Measurements from ENCODE around the gene CHST3.
"Not testable (repeated sequence)": the region's sequence is repeated elsewhere in the genome, so short reads cannot be mapped to it uniquely, and the experiment has no call there.

CHST3 gene

GRCh38 chr10:71981015-71981875 is 17.1 kb downstream of the CHST3 start:
- H3K4me3 ChIP-seq (ENCODE audit: low read depth, low read length) = no peak overlapping the region
- TF ChIP-seq CTCF (IDR thresholded peaks at IDR 0.05; ENCODE audit: borderline replicate concordance, insufficient read depth, low read depth, low read length) = no peak

- no peak overlapping the region for H3K4me3 ChIP-seq (ENCODE audit: low read depth, low read length)
- TF ChIP-seq CTCF (IDR thresholded peaks at IDR 0.05; ENCODE audit: borderline replicate concordance, insufficient read depth, low read depth, low read length) = no peak
These were observed 17.7 kb downstream of the CHST3 start for GRCh38 chr10:71981876-71982230.

GRCh38 chr10:71982269-71983178 is 18.3 kb downstream of the CHST3 start:
- H3K4me3 ChIP-seq (ENCODE audit: low read depth, low read length) = no peak overlapping the region
- no peak for TF ChIP-seq CTCF (IDR thresholded peaks at IDR 0.05; ENCODE audit: borderline replicate concordance, insufficient read depth, low read depth, low read length)

- TF ChIP-seq CTCF (IDR thresholded peaks at IDR 0.05; ENCODE audit: borderline replicate concordance, insufficient read depth, low read depth, low read length) = no peak
- H3K4me3 ChIP-seq (ENCODE audit: low read depth, low read length) = no peak overlapping the region
These were observed 20.1 kb downstream of the CHST3 start for GRCh38 chr10:71984126-71984808.

- TF ChIP-seq CTCF (IDR thresholded peaks at IDR 0.05; ENCODE audit: borderline replicate concordance, insufficient read depth, low read depth, low read length) = no peak
- H3K4me3 ChIP-seq (ENCODE audit: low read depth, low read length) = no peak overlapping the region
These were observed 20.7 kb downstream of the CHST3 start for GRCh38 chr10:71984809-71985388.

GRCh38 chr10:71985542-71986250 is 21.5 kb downstream of the CHST3 start:
- no peak for TF ChIP-seq CTCF (IDR thresholded peaks at IDR 0.05; ENCODE audit: borderline replicate concordance, insufficient read depth, low read depth, low read length)
- H3K4me3 ChIP-seq (ENCODE audit: low read depth, low read length) = no peak overlapping the region

GRCh38 chr10:71988895-71989294 is 24.7 kb downstream of the CHST3 start:
- H3K4me3 ChIP-seq (ENCODE audit: low read depth, low read length) = not testable (repeated sequence)

All from GM12875 (cell line).